Rectal smooth muscle tissue (tissue), 1 donor: Measurements from ENCODE around the gene TST.

Experiments used
- H3K27ac ChIP-seq: one replicate; pipeline ENCODE4 v1.7.0; 2013; ENCODE audit warnings: low read depth, low read length, inconsistent platforms
- H3K27me3 ChIP-seq: one replicate; pipeline ENCODE4 v1.7.0; 2013; ENCODE audit warnings: low read length; ENCODE audit not compliant: control insufficient read depth, insufficient read depth
- H3K36me3 ChIP-seq: one replicate; pipeline ENCODE4 v1.7.0; 2013; ENCODE audit warnings: low read length; ENCODE audit not compliant: control insufficient read depth, insufficient read depth
- H3K4me1 ChIP-seq: one replicate; pipeline ENCODE4 v1.7.0; 2013; ENCODE audit warnings: low read length; ENCODE audit not compliant: control insufficient read depth, insufficient read depth
- H3K4me3 ChIP-seq: one replicate; pipeline ENCODE4 v1.7.0; 2013; ENCODE audit warnings: low read length
- H3K9ac ChIP-seq: one replicate; pipeline ENCODE4 v1.7.0; 2013; ENCODE audit warnings: low read length

TST gene

GRCh38 chr22:37019309-37020191 lies at the start of gene TST, which contains the start of gene MPST:
TST (minus strand) TSS chr22:37019447; CDS start chr22:37018732, 715 bp downstream.
MPST (plus strand) TSS chr22:37019742; CDS start chr22:37019837, 95 bp downstream.
- Histone ChIP-seq H3K36me3 (peaks cover 3% of the 10 kb centered on the region), H3K4me1 (peaks cover 9% of the 10 kb centered on the region), H3K4me3 (peak within 1 kb of the TSS; percentile 86), H3K27ac (peak within 1 kb of the TSS; percentile 77), H3K9ac (peak within 1 kb of the TSS; percentile 61), H3K27me3 (no peaks in the 10 kb centered on the region)

- H3K27me3 ChIP-seq: peaks cover 13% of the 10 kb centered on the region
- no peaks in the 10 kb centered on the region for H3K4me1 ChIP-seq
- no peak overlapping the region for H3K9ac ChIP-seq
- no peak overlapping the region for H3K27ac ChIP-seq
- H3K36me3 ChIP-seq: no peaks in the 10 kb centered on the region
- H3K4me3 ChIP-seq: no peak overlapping the region
Observed at GRCh38 chr22:37068859-37069258, 49.6 kb upstream of the TST start.

GRCh38 chr22:37067428-37067827 lies 48.2 kb upstream of the TST start:
- H3K4me1 ChIP-seq: no peaks in the 10 kb centered on the region
- no peaks in the 10 kb centered on the region for H3K36me3 ChIP-seq
- H3K9ac ChIP-seq: no peak overlapping the region
- no peak overlapping the region for H3K4me3 ChIP-seq
- no peak overlapping the region for H3K27ac ChIP-seq
- H3K27me3 ChIP-seq: peaks cover 13% of the 10 kb centered on the region

GRCh38 chr22:37065961-37066360 lies 46.7 kb upstream of the TST start:
- H3K27me3 ChIP-seq: peaks cover 13% of the 10 kb centered on the region
- no peaks in the 10 kb centered on the region for H3K36me3 ChIP-seq
- H3K4me1 ChIP-seq: no peaks in the 10 kb centered on the region
- H3K9ac ChIP-seq: no peak overlapping the region
- no peak overlapping the region for H3K27ac ChIP-seq
- no peak overlapping the region for H3K4me3 ChIP-seq

- Histone ChIP-seq H3K9ac (no peak overlapping the region), H3K4me1 (no peaks in the 10 kb centered on the region), H3K36me3 (no peaks in the 10 kb centered on the region), H3K27ac (no peak overlapping the region), H3K4me3 (no peak overlapping the region), H3K27me3 (peaks cover 10% of the 10 kb centered on the region)
Observed at GRCh38 chr22:37065180-37065579, 45.9 kb upstream of the TST start.

GRCh38 chr22:37064553-37064952 lies 45.3 kb upstream of the TST start:
- no peaks in the 10 kb centered on the region for H3K4me1 ChIP-seq
- no peak overlapping the region for H3K27ac ChIP-seq
- H3K9ac ChIP-seq: no peak overlapping the region
- H3K4me3 ChIP-seq: no peak overlapping the region
- H3K27me3 ChIP-seq: peaks cover 10% of the 10 kb centered on the region
- H3K36me3 ChIP-seq: no peaks in the 10 kb centered on the region

- Histone ChIP-seq H3K27me3 (peaks cover 10% of the 10 kb centered on the region), H3K4me1 (no peaks in the 10 kb centered on the region), H3K27ac (no peak overlapping the region)
Observed at GRCh38 chr22:37063431-37064420, 44.5 kb upstream of the TST start.

GRCh38 chr22:37062702-37063381 lies 43.6 kb upstream of the TST start:
- no peaks in the 10 kb centered on the region for H3K4me1 ChIP-seq
- no peak overlapping the region for H3K27ac ChIP-seq
- no peak overlapping the region for H3K4me3 ChIP-seq
- peaks cover 3% of the 10 kb centered on the region for H3K27me3 ChIP-seq
- no peaks in the 10 kb centered on the region for H3K36me3 ChIP-seq
- no peak overlapping the region for H3K9ac ChIP-seq

More at GRCh38 chr22:37063431-37064420, 44.5 kb upstream of the TST start:
- Histone ChIP-seq H3K9ac (no peak overlapping the region), H3K4me3 (no peak overlapping the region), H3K36me3 (no peaks in the 10 kb centered on the region)

GRCh38 chr22:37062376-37062675 lies 43.1 kb upstream of the TST start:
- H3K4me3 ChIP-seq: no peak overlapping the region
- H3K4me1 ChIP-seq: no peaks in the 10 kb centered on the region
- H3K9ac ChIP-seq: no peak overlapping the region
- no peak overlapping the region for H3K27ac ChIP-seq
- H3K27me3 ChIP-seq: no peaks in the 10 kb centered on the region
- no peaks in the 10 kb centered on the region for H3K36me3 ChIP-seq

GRCh38 chr22:37061611-37062375 lies 42.5 kb upstream of the TST start:
- H3K4me1 ChIP-seq: no peaks in the 10 kb centered on the region
- H3K36me3 ChIP-seq: no peaks in the 10 kb centered on the region
- no peaks in the 10 kb centered on the region for H3K27me3 ChIP-seq
- H3K9ac ChIP-seq: no peak overlapping the region
- H3K27ac ChIP-seq: no peak overlapping the region
- no peak overlapping the region for H3K4me3 ChIP-seq

- H3K27me3 ChIP-seq: no peaks in the 10 kb centered on the region
- H3K36me3 ChIP-seq: peaks cover 5% of the 10 kb centered on the region
- no peak overlapping the region for H3K27ac ChIP-seq
Observed at GRCh38 chr22:37060801-37061610, 41.8 kb upstream of the TST start.

More at GRCh38 chr22:37060801-37061610, 41.8 kb upstream of the TST start:
- no peak overlapping the region for H3K9ac ChIP-seq
- no peaks in the 10 kb centered on the region for H3K4me1 ChIP-seq
- H3K4me3 ChIP-seq: no peak overlapping the region
